Measurements from ENCODE around the gene ELAVL4.

Gene ELAVL4

GRCh38 chr1:50177994-50178393 lies 69.3 kb downstream of the ELAVL4 start:
- no peak for DNase-seq (ENCODE audit: low read depth in 2 of 3, low spot score in 2 of 3)

- DNase-seq (ENCODE audit: low read depth in 2 of 3, low spot score in 2 of 3): no peak
Measured at GRCh38 chr1:50179639-50180038, 70.9 kb downstream of the ELAVL4 start.

- DNase-seq (ENCODE audit: low read depth in 2 of 3, low spot score in 2 of 3): no peak
Measured at GRCh38 chr1:50180367-50180766, 71.6 kb downstream of the ELAVL4 start.

GRCh38 chr1:50181027-50181663 lies 72.4 kb downstream of the ELAVL4 start:
- no peak for DNase-seq (ENCODE audit: low read depth in 2 of 3, low spot score in 2 of 3)

GRCh38 chr1:50183378-50184133 lies 74.8 kb downstream of the ELAVL4 start:
- DNase-seq (ENCODE audit: low read depth in 2 of 3, low spot score in 2 of 3): no peak

- no peak for DNase-seq (ENCODE audit: low read depth in 2 of 3, low spot score in 2 of 3)
Measured at GRCh38 chr1:50189369-50189768, 80.6 kb downstream of the ELAVL4 start.

- no peak for DNase-seq (ENCODE audit: low read depth in 2 of 3, low spot score in 2 of 3)
Measured at GRCh38 chr1:50193002-50193401, 84.3 kb downstream of the ELAVL4 start.

- DNase-seq (ENCODE audit: low read depth in 2 of 3, low spot score in 2 of 3): no peak
Measured at GRCh38 chr1:50195205-50195604, 86.5 kb downstream of the ELAVL4 start.

- no peak for DNase-seq (ENCODE audit: low read depth in 2 of 3, low spot score in 2 of 3)
Measured at GRCh38 chr1:50196081-50196480, 87.4 kb downstream of the ELAVL4 start.

GRCh38 chr1:50197216-50197615 lies 88.5 kb downstream of the ELAVL4 start:
- DNase-seq (ENCODE audit: low read depth in 2 of 3, low spot score in 2 of 3): no peak

GRCh38 chr1:50208315-50208714 lies 99.6 kb downstream of the ELAVL4 start:
- no peak for DNase-seq (ENCODE audit: low read depth in 2 of 3, low spot score in 2 of 3)

- DNase-seq (ENCODE audit: low read depth in 2 of 3, low spot score in 2 of 3): no peak
Measured at GRCh38 chr1:50208756-50209155, 100.0 kb downstream of the ELAVL4 start.

GRCh38 chr1:50209749-50210148 lies 101.0 kb downstream of the ELAVL4 start:
- DNase-seq (ENCODE audit: low read depth in 2 of 3, low spot score in 2 of 3): no peak

- no peak for DNase-seq (ENCODE audit: low read depth in 2 of 3, low spot score in 2 of 3)
Measured at GRCh38 chr1:50213505-50213904, 104.8 kb downstream of the ELAVL4 start.

GRCh38 chr1:50214717-50215116 lies 106.0 kb downstream of the ELAVL4 start:
- no peak for DNase-seq (ENCODE audit: low read depth in 2 of 3, low spot score in 2 of 3)

GRCh38 chr1:50218344-50219120 lies 109.8 kb downstream of the ELAVL4 start:
- no peak for DNase-seq (ENCODE audit: low read depth in 2 of 3, low spot score in 2 of 3)

- no peak for DNase-seq (ENCODE audit: low read depth in 2 of 3, low spot score in 2 of 3)
Measured at GRCh38 chr1:50228871-50229384, 120.2 kb downstream of the ELAVL4 start.

- DNase-seq (ENCODE audit: low read depth in 2 of 3, low spot score in 2 of 3): no peak
Measured at GRCh38 chr1:50231209-50231608, 122.5 kb downstream of the ELAVL4 start.

- DNase-seq (ENCODE audit: low read depth in 2 of 3, low spot score in 2 of 3): no peak
Measured at GRCh38 chr1:50232336-50232735, 123.6 kb downstream of the ELAVL4 start.

- DNase-seq (ENCODE audit: low read depth in 2 of 3, low spot score in 2 of 3): no peak
Measured at GRCh38 chr1:50236656-50237055, 127.9 kb downstream of the ELAVL4 start.

GRCh38 chr1:50237056-50237455 lies 128.3 kb downstream of the ELAVL4 start:
- no peak for DNase-seq (ENCODE audit: low read depth in 2 of 3, low spot score in 2 of 3)

GRCh38 chr1:50243939-50244338 lies 135.2 kb downstream of the ELAVL4 start:
- no peak for DNase-seq (ENCODE audit: low read depth in 2 of 3, low spot score in 2 of 3)
